HEK293T (cell line): ENCODE data around the gene STK32A.
"Not testable (repeated sequence)": the region's sequence is repeated elsewhere in the genome, so short reads cannot be mapped to it uniquely, and the experiment has no call there.

Experiments
- CTCF ChIA-PET: fragments of 350-600 bp; formaldehyde crosslinking; extraction: SDS; loops from one replicate; lab custom pipeline; 2021; ENCODE audit warnings: antibody characterized with exemption, inconsistent platforms; lab: Yijun Ruan, JAX
- POLR2A ChIA-PET: fragments of 350-600 bp; formaldehyde crosslinking; extraction: SDS; loops from one replicate; lab custom pipeline; 2020; ENCODE audit warnings: antibody characterized with exemption, inconsistent platforms; lab: Yijun Ruan, JAX
- DNase-seq: peaks from one replicate; pipeline ENCODE4 v3.0.0; 2012; ENCODE audit warnings: mixed read lengths; ENCODE audit errors: extremely low spot score
- ARNT ChIP-seq: fragments of 450-650 bp; IDR thresholded peaks from 2 replicates; pipeline ENCODE4 v1.6.1; 2017; ENCODE audit warnings: mild to moderate bottlenecking
- BHLHE40 ChIP-seq: fragments of 450-650 bp; IDR thresholded peaks from 2 replicates; pipeline ENCODE4 v1.6.1; 2016; ENCODE audit warnings: mild to moderate bottlenecking, moderate library complexity, borderline replicate concordance
- CTBP1 ChIP-seq: fragments of 450-650 bp; IDR thresholded peaks from 2 replicates; pipeline ENCODE4 v1.6.1; 2016; ENCODE audit warnings: borderline replicate concordance
- ELF4 ChIP-seq: fragments of 450-650 bp; IDR thresholded peaks from 2 replicates; pipeline ENCODE4 v1.6.1; 2017; ENCODE audit warnings: antibody characterized with exemption
- FOXA1 ChIP-seq: fragments of 450-650 bp; IDR thresholded peaks from 2 replicates; pipeline ENCODE4 v1.6.1; 2016; ENCODE audit warnings: mild to moderate bottlenecking
- FOXK2 ChIP-seq: fragments of 450-650 bp; IDR thresholded peaks from 2 replicates; pipeline ENCODE4 v1.6.1; 2016; ENCODE audit warnings: mild to moderate bottlenecking
- FOXM1 ChIP-seq: fragments of 450-650 bp; IDR thresholded peaks from 2 replicates; pipeline ENCODE4 v1.6.1; 2017; ENCODE audit warnings: mild to moderate bottlenecking, borderline replicate concordance
- HDGF ChIP-seq: fragments of 450-650 bp; IDR thresholded peaks from 2 replicates; pipeline ENCODE4 v1.6.1; 2017; ENCODE audit warnings: antibody characterized with exemption, borderline replicate concordance
- L3MBTL2 ChIP-seq: fragments of 450-650 bp; conservative IDR thresholded peaks from 2 replicates; pipeline ENCODE4 v1.6.1; 2016; ENCODE audit warnings: mild to moderate bottlenecking
- LEF1 ChIP-seq: fragments of 450-650 bp; IDR thresholded peaks from 2 replicates; pipeline ENCODE4 v1.6.1; 2017; ENCODE audit warnings: mild to moderate bottlenecking, borderline replicate concordance
- NFRKB ChIP-seq: fragments of 450-650 bp; IDR thresholded peaks from 2 replicates; pipeline ENCODE4 v1.6.1; 2016; ENCODE audit warnings: mild to moderate bottlenecking, moderate library complexity
- SP1 ChIP-seq: fragments of 450-650 bp; IDR thresholded peaks from 2 replicates; pipeline ENCODE4 v1.6.1; 2017
- SUZ12 ChIP-seq: fragments of 450-650 bp; IDR thresholded peaks from 2 replicates; pipeline ENCODE4 v1.6.1; 2016; ENCODE audit warnings: mild to moderate bottlenecking
- TARDBP ChIP-seq: fragments of 450-650 bp; IDR thresholded peaks from 2 replicates; pipeline ENCODE4 v1.6.1; 2016
- ZNF384 ChIP-seq: fragments of 450-650 bp; IDR thresholded peaks from 2 replicates; pipeline ENCODE4 v1.6.1; 2016
- TF ChIP-seq, protein P1 (sequence below): fragments of 450-650 bp; IDR thresholded peaks from 2 replicates; pipeline ENCODE4 v1.6.1; 2016

The STK32A gene

DNA sequence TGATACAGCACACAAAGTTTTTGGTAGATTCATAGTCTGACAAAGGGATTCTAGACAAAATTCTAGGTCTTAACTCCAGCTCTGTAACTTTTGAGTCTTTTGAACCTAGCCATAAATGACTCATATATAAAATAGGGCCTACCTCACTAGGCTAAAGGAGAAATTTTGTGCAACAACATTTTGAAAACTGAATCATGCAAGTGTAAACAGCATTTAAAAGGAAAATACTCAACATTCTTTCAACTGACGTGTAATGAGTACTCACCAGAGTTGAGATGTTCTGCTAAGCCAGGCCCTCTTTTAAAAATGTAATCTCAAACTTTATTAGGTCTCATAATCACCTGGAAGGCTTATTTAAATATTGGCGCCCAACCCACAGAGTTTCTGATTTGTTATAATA lies 113.2 kb downstream of the STK32A start:
- POLR2A ChIA-PET = no interaction called here
- CTCF ChIA-PET = no interaction called here
- DNase-seq = no peak
- TF ChIP-seq SP1 = no peak
- TF ChIP-seq FOXA1 = no peak
- TF ChIP-seq TARDBP = no peak

DNA sequence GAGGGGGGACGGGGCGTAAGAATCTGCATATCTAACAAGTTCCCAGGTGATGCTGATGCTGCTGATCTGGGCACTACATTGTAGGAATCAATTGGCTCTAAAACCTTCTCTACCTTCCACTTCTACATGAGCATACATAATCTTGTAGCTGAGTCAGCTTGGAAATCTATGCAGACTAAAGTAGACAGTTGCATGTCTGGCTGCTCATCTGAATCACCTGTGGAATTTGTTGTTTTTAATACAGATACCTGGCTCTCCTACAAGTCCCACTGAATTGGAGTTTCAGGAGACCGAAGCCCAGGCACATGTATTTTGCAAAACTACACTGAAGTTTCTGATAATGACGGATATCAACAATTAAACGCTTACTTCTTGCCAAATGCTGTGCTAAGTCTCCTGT lies 113.6 kb downstream of the STK32A start:
- CTCF ChIA-PET = no interaction called here

DNA sequence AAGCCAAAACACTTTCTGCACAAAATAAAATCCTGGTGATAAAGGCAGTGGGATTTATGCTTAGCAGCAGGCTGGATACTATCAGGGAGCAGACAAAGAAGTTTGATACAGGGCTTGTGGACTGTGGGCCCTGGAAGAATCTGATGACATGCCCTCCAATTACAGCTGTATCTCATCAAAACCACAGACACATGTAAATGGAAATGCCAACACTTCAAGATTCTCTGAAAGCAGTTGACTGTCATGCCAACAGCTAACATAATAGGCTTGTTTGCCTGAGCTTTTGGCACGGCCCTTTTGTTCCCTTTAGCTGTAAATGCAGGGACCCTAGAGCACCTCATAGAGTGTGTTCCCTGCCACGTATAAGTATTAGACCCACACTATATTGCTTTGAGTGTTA lies 114.4 kb downstream of the STK32A start:
- ChIA-PET CTCF (no interaction called here), POLR2A (no interaction called here)
- TF ChIP-seq SP1 = no peak
- TF ChIP-seq FOXA1 = no peak

More for the DNA sequence above, 113.6 kb downstream of the STK32A start:
- DNase-seq = no peak
- POLR2A ChIA-PET = no interaction called here
- TF ChIP-seq L3MBTL2 (no peak), FOXM1 (no peak), LEF1 (no peak), ARNT (no peak), HDGF (no peak), FOXK2 (no peak), ELF4 (no peak), ZNF384 (no peak), SUZ12 (no peak), CTBP1 (no peak), FOXA1 (no peak), TARDBP (no peak), BHLHE40 (no peak), SP1 (no peak), NFRKB (no peak)
- TF ChIP-seq, protein P1, sequence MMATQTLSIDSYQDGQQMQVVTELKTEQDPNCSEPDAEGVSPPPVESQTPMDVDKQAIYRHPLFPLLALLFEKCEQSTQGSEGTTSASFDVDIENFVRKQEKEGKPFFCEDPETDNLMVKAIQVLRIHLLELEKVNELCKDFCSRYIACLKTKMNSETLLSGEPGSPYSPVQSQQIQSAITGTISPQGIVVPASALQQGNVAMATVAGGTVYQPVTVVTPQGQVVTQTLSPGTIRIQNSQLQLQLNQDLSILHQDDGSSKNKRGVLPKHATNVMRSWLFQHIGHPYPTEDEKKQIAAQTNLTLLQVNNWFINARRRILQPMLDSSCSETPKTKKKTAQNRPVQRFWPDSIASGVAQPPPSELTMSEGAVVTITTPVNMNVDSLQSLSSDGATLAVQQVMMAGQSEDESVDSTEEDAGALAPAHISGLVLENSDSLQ = no peak

DNA sequence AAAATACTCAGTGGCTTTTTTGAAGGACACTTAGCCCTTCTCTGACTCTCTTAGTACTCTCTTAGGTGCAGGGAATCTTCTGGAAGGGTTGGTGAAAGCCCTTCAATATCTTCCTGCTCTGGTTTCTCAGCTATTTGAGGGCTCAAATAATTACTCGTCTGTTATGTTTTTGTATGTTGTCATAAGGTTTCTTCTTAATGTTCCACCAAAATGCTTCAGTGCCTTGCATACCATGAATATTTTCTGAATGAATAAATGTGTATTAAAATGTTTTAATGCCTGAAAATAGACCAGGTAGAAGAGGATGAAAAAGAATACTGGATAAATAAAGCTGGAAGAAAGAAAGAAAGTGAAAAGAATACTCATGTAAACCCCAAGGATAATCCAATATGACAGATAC lies 124.3 kb downstream of the STK32A start:
- DNase-seq = no peak
- TF ChIP-seq ELF4 (no peak), BHLHE40 (no peak), HDGF (no peak), ZNF384 (no peak)
- POLR2A ChIA-PET = no interaction called here
- CTCF ChIA-PET = no interaction called here

More for the DNA sequence above, 114.4 kb downstream of the STK32A start:
- no peak for DNase-seq

DNA sequence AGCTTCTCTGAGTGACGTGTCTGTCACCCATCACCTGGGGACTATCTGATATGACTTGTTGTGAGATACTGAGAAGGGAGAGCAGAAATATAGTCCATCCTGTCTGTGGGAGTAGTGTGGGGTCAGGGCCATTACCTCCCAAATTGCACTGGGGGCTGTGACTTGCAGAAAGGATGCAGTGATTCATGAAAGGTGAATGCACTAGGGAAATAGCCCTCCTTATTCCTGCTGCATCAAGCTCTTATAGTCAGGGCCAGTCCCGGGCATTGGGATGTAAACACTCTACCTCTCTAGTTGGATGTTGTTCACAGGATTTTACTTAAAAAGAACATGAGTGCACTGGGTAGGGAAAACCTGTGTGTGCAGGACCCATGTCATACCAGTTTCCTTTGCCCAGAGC lies 124.8 kb downstream of the STK32A start:
- DNase-seq = no peak
- CTCF ChIA-PET = no interaction called here
- POLR2A ChIA-PET = no interaction called here
- TF ChIP-seq CTBP1 = no peak
- TF ChIP-seq NFRKB = no peak
- TF ChIP-seq ELF4 = no peak
- no peak for TF ChIP-seq TARDBP
- TF ChIP-seq BHLHE40 = no peak
- no peak for TF ChIP-seq L3MBTL2
- no peak for TF ChIP-seq LEF1
- no peak for TF ChIP-seq FOXM1
- TF ChIP-seq ARNT = no peak

DNA sequence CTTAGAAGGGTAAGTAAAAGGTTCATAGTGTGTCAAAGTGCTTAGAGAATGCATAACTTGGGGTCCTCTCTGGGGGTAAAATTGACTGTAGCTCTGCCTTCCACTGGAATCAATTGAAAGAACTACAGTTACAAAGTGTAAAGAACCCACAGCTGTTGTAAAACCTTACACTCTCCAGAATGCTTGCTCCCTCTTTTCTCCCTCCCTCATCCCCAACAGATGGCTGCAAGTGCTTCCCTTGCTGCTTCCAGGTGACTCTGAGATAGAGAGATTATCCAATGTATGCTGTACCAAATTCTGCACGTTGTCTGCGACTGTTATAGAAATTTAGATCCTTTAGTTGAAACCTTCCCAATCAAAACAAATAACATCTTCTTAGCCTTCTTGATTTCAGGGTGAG lies 126.0 kb downstream of the STK32A start:
- TF ChIP-seq, protein P1 = no peak
- TF ChIP-seq LEF1 (no peak), HDGF (no peak), FOXM1 (no peak), ELF4 (no peak), BHLHE40 (no peak), FOXK2 (no peak), TARDBP (no peak), ARNT (no peak), CTBP1 (no peak)
- DNase-seq = no peak
- ChIA-PET POLR2A (no interaction called here), CTCF (no interaction called here)

DNA sequence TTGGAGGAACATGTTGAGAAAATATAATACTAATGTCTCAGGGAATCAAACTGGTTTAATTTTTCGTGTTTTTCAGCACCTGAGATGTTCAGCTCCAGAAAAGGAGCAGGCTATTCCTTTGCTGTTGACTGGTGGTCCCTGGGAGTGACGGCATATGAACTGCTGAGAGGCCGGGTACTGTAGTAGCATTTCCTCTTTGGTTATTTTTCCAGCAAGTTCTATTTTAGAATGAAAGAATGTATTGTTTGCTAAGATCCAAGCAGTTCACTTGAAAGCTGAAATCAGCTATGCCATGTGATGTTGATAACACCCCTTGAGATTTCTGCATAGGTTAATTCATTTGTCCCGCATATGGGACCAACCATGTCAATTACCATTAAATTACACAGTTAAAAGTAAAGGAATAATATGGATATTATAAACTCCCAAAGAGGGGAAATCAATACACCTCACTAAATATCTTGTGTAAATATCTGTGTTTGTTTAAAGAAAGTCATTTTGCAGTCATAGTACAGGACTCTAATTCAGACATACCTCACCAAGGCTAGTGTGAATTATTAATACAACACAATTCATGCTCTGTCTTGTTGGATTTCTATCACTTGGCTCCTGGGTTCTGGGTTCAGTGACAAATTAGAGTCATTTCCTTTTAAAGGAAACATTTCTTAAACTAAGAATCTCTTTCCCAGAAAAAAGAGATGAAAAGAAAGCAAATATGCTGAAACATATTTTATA lies 126.8 kb downstream of the STK32A start:
- TF ChIP-seq FOXM1 = no peak
- no peak for TF ChIP-seq LEF1
- TF ChIP-seq, protein P1 = no peak
- TF ChIP-seq SUZ12 = no peak
- TF ChIP-seq ZNF384 = no peak
- TF ChIP-seq FOXK2 = no peak
- no peak for TF ChIP-seq NFRKB
- TF ChIP-seq HDGF = no peak
- TF ChIP-seq BHLHE40 = no peak
- no peak for TF ChIP-seq L3MBTL2
- no peak for TF ChIP-seq SP1
- no peak for TF ChIP-seq ELF4
- TF ChIP-seq ARNT = no peak
- TF ChIP-seq CTBP1 = no peak
- no peak for TF ChIP-seq FOXA1
- no peak for TF ChIP-seq TARDBP
- ChIA-PET CTCF (no interaction called here), POLR2A (no interaction called here)
- no peak for DNase-seq

DNA sequence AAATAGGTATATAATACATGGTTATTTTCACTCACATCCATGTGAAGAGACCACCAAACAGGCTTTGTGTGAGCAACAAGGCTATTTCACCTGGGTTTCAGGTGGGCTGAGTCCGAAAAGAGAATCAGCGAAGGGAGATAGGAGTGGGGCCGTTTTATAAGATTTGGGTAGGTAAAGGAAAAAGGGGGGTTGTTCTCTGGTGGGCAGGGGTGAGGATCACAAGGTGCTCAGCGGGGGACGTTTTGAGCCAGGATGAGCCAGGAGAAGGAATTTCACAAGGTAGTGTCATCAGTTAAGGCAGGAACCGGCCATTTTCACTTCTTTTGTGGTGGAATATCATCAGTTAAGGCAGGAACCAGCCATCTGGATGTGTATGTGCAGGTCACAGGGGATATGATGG lies 132.6 kb downstream of the STK32A start:
- DNase-seq, CTCF ChIA-PET, POLR2A ChIA-PET: not testable (repeated sequence)
